MCF 10A (cell line): Measurements from ENCODE around the gene ADAMTS16. TPM values are rescaled to one million over a fixed set of nuclear protein-coding genes. Genes with fewer than 3 reads are reported as not detected.

Experiments
- BruUV-seq: library from RNA; stranded (reverse); fragments of 400-500 nt; replicated peaks from 2 replicates; lab custom pipeline; 2021; lab: Mats Ljungman, UMichigan
- CTCF ChIA-PET: fragments of 300-600 bp; sonication (Branson Sonifier 250); formaldehyde crosslinking; extraction: SDS; loops from one replicate; lab custom pipeline; 2021; ENCODE audit warnings: antibody characterized with exemption, inconsistent platforms; lab: Yijun Ruan, JAX
- POLR2A ChIA-PET: fragments of 300-600, 350-650 bp; sonication (Branson Sonifier 250); formaldehyde crosslinking; extraction: SDS; loops from one replicate; lab custom pipeline; 2020; ENCODE audit warnings: antibody characterized with exemption, inconsistent platforms; lab: Yijun Ruan, JAX
- DNase-seq: peaks from one replicate; pipeline ENCODE4 v3.0.0-alpha.2; 2018; ENCODE audit not compliant: unreplicated experiment
- H3K27ac Mint-ChIP-seq: one replicate; pipeline ENCODE4 v1.8.0; 2022; ENCODE audit warnings: mild to moderate bottlenecking, low read depth, mixed read lengths; ENCODE audit not compliant: unreplicated experiment
- H3K27me3 Mint-ChIP-seq: one replicate; pipeline ENCODE4 v1.8.0; 2022; ENCODE audit warnings: mixed read lengths; ENCODE audit not compliant: insufficient read depth, unreplicated experiment
- H3K36me3 Mint-ChIP-seq: one replicate; pipeline ENCODE4 v1.8.0; 2022; ENCODE audit warnings: mild to moderate bottlenecking, moderate library complexity, mixed read lengths; ENCODE audit not compliant: insufficient read depth, unreplicated experiment
- H3K4me1 Mint-ChIP-seq: one replicate; pipeline ENCODE4 v1.8.0; 2022; ENCODE audit warnings: mixed read lengths; ENCODE audit not compliant: insufficient read depth, unreplicated experiment
- H3K4me3 Mint-ChIP-seq: one replicate; pipeline ENCODE4 v1.8.0; 2022; ENCODE audit warnings: mild to moderate bottlenecking, moderate library complexity, mixed read lengths; ENCODE audit not compliant: unreplicated experiment
- H3K9me3 Mint-ChIP-seq: one replicate; pipeline ENCODE4 v1.8.0; 2022; ENCODE audit warnings: mixed read lengths; ENCODE audit not compliant: unreplicated experiment
- intact Hi-C: fragments of 100-400 bp; cut with micrococcal nuclease; formaldehyde crosslinking; loops from 2 replicates; pipeline ENCODE4 v1.14.1; 2022
- total RNA-seq: library from RNA; stranded (reverse); gene quantifications from 2 replicates; pipeline ENCODE4 v1.2.3, GENCODE V29; 2022
- TF ChIP-seq, protein P1 (sequence below): fragments of 200-600 bp; IDR thresholded peaks from one replicate; pipeline ENCODE4 v1.8.0; 2022; ENCODE audit warnings: antibody characterized with exemption, mild to moderate bottlenecking; ENCODE audit not compliant: unreplicated experiment

The ADAMTS16 gene
- total RNA-seq, 1 experiment from 2014 or later, result not detected

DNA sequence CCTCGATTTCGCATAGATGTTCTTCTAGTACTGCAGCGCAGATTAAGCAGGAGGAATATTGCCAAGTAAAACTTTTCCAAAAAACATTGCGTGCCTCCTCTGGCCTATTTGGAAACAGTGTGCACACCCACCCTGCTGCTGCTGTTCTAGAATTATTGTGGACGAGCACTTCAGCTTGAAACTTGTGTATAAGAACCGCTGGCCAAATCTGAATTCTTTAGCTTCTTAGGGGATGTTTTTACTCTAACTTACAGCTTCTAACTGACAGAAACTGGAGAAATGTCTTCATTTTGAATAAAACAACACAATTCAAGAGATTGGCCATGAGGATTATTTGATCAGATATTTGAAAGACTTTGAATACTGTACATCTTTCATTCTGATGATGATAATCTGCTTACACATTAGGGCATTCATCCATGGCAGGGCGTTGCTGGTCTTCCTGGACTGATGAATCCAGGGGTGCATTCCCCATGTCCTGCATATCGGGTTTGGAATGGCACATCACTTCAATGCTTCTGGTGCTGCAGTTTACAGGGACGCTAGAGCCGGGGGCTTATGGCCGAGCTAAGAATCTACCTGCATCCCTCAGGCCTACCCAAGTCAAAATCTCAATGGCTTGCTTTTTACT lies 6.5 kb downstream of the ADAMTS16 start:
- peaks cover 16% of the 10 kb centered on the region for H3K27me3 Mint-ChIP-seq
- no peaks in the 10 kb centered on the region for H3K9me3 Mint-ChIP-seq
- no TSS peak for BruUV-seq
- no peak overlapping the region for H3K4me3 Mint-ChIP-seq
- no peak overlapping the region for H3K27ac Mint-ChIP-seq
- intact Hi-C loops, result no loop called here
- POLR2A ChIA-PET, result no interaction called here
- H3K4me1 Mint-ChIP-seq, result no peaks in the 10 kb centered on the region
- peak; percentile 46 for DNase-seq
- CTCF ChIA-PET, result interaction anchor here (0.8 to 1.0 kb wide), 2 partner anchors 248 to 274 kb away, joined by 3 to 4 read pairs; no protein-coding TSS in a partner anchor
- no peaks in the 10 kb centered on the region for H3K36me3 Mint-ChIP-seq
- TF ChIP-seq, protein P1, sequence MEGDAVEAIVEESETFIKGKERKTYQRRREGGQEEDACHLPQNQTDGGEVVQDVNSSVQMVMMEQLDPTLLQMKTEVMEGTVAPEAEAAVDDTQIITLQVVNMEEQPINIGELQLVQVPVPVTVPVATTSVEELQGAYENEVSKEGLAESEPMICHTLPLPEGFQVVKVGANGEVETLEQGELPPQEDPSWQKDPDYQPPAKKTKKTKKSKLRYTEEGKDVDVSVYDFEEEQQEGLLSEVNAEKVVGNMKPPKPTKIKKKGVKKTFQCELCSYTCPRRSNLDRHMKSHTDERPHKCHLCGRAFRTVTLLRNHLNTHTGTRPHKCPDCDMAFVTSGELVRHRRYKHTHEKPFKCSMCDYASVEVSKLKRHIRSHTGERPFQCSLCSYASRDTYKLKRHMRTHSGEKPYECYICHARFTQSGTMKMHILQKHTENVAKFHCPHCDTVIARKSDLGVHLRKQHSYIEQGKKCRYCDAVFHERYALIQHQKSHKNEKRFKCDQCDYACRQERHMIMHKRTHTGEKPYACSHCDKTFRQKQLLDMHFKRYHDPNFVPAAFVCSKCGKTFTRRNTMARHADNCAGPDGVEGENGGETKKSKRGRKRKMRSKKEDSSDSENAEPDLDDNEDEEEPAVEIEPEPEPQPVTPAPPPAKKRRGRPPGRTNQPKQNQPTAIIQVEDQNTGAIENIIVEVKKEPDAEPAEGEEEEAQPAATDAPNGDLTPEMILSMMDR, result no peak

DNA sequence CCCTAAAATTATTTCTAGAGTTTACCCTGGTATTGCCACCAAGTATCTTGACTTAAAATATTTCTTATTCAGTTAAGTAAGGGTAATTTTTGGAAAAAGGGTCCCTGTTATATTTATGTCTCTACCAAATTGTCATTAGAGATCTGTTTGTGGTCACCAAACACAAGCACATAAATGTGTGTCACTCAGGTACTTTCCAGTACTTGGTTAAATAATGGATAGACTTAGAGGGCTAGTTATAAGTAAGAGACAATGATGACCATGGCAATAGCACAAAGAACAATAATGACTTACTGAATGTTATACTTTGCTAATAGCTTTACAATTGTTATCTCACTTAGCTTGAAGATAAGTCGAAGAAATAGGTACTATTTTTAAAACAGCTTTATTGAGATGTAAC lies 9.0 kb downstream of the ADAMTS16 start:
- POLR2A ChIA-PET, result no interaction called here
- H3K36me3 Mint-ChIP-seq, result no peaks in the 10 kb centered on the region
- no peak for DNase-seq
- CTCF ChIA-PET, result interaction anchor here (0.6 to 1.4 kb wide), 4 partner anchors 18 to 253 kb away, joined by 3 to 4 read pairs (median 3); no protein-coding TSS in a partner anchor
- no peaks in the 10 kb centered on the region for H3K9me3 Mint-ChIP-seq
- H3K27me3 Mint-ChIP-seq, result no peaks in the 10 kb centered on the region
- no peak overlapping the region for H3K4me3 Mint-ChIP-seq
- no peaks in the 10 kb centered on the region for H3K4me1 Mint-ChIP-seq
- BruUV-seq, result no TSS peak
- intact Hi-C loops, result no loop called here
- no peak overlapping the region for H3K27ac Mint-ChIP-seq
- TF ChIP-seq, protein P1, result no peak

DNA sequence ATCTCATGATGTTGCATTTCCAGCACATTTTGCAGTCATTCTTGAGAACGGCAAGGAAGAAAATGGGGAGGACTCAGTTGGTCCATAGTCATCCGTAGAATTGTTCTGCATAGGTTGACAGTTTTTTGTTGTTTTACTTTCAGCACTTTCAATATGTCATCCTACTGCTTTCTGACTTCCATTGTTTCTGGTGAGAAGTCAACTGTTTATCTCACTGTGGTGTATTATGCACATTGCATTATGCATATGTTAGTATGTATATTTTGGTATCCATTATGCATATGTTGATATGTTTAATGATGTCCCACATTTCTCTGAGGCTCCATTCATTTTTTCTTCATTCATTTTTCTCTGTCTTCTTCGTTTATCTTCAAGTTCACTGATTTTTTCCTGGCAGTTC lies 10.5 kb downstream of the ADAMTS16 start:
- H3K36me3 Mint-ChIP-seq, result no peaks in the 10 kb centered on the region
- CTCF ChIA-PET, result no interaction called here
- no peak overlapping the region for H3K4me3 Mint-ChIP-seq
- TF ChIP-seq, protein P1, result no peak
- H3K9me3 Mint-ChIP-seq, result peaks cover 3% of the 10 kb centered on the region
- POLR2A ChIA-PET, result no interaction called here
- DNase-seq, result no peak
- intact Hi-C loops, result no loop called here
- BruUV-seq, result no TSS peak
- H3K4me1 Mint-ChIP-seq, result no peaks in the 10 kb centered on the region
- H3K27me3 Mint-ChIP-seq, result no peaks in the 10 kb centered on the region
- H3K27ac Mint-ChIP-seq, result no peak overlapping the region

DNA sequence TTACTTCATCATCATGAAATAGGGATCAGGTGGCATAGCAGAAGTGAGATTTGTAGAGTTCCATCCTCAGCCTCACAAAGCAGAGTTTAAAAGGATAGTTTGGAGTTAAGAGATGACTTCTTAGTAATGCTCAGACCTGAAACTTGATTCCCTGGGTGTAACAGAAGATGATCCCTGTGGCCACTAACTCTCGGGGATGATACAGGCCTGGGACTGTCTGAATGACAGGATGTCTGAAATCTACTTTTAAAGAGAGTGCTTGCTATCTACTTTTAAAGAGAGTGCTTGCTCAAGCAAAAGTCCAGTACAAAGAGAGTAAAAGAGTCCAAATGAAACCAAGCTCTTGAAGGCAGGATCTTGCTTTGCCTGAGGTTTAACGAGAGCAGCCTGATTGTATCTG lies 14.6 kb downstream of the ADAMTS16 start:
- no peak for DNase-seq
- ChIA-PET POLR2A (no interaction called here), CTCF (interaction anchor here (1.6 kb wide), 1 partner anchor 12 kb away, joined by 3 read pairs; no protein-coding TSS in a partner anchor)
- intact Hi-C loops, result no loop called here
- no TSS peak for BruUV-seq
- Mint-ChIP-seq H3K9me3 (peaks cover 5% of the 10 kb centered on the region), H3K27me3 (no peaks in the 10 kb centered on the region), H3K36me3 (no peaks in the 10 kb centered on the region), H3K4me3 (no peak overlapping the region), H3K4me1 (peaks cover 10% of the 10 kb centered on the region), H3K27ac (no peak overlapping the region)
- TF ChIP-seq, protein P1, result no peak
